Heart left ventricle (tissue), 13 donors: ENCODE results near the gene TTC39C.

Experiments used
- POLR2A ChIP-seq, 2 donors: fragments of 450-650 bp; IDR thresholded peaks; one replicate each; pipeline ENCODE4 v1.6.1; 2017; ENCODE audit warnings: antibody characterized with exemption in 2 of 2, mild to moderate bottlenecking in 2 of 2, moderate library complexity in 2 of 2
- TF ChIP-seq, protein P1 (sequence below), 12 donors: fragments of 200-600 bp; sonication (generic) in 4 of 12; IDR thresholded peaks; one replicate each; pipeline versions ENCODE4 v1.5.0 to v1.8.0; 2018 to 2022; ENCODE audit warnings: antibody characterized with exemption in 12 of 12, mild to moderate bottlenecking in 5 of 12
- donor health status: ischemic (EF 13 %, LVEDD 7.1; RV severe dilation, severe dysfunction).
- donor health status: DM: no; HTN: yes; CAD: no.
- donor health status: DM: no; HTN: no; CAD: no.
- donor health status: ischemic (EF 25% LVEDD 6.9; RV normal size, moderate dysfunction).
- donor health status: ischemic (EF 25% LVEDD 5.7; RV mildly dilated, moderate dysfunction).
- donor health status: ischemic (EF 35%, LVEDD 5.7; RV mildly dilated, moderate dysfunction).
- donor health status: nonischemic (EF 11% LVEDD 7.7; RV severe dilation, severe dysfunction).
- donor health status: DM: yes; HTN: yes; CAD: no.
- donor health status: PGD.
- donor health status: ischemic (EF 29% LVEDD 5.4; RV normal size, mild dysfunction).
- donor health status: nonischemic (EF 23%, LVEDD 6.1; RV moderate dilation, normal function).

DNA sequence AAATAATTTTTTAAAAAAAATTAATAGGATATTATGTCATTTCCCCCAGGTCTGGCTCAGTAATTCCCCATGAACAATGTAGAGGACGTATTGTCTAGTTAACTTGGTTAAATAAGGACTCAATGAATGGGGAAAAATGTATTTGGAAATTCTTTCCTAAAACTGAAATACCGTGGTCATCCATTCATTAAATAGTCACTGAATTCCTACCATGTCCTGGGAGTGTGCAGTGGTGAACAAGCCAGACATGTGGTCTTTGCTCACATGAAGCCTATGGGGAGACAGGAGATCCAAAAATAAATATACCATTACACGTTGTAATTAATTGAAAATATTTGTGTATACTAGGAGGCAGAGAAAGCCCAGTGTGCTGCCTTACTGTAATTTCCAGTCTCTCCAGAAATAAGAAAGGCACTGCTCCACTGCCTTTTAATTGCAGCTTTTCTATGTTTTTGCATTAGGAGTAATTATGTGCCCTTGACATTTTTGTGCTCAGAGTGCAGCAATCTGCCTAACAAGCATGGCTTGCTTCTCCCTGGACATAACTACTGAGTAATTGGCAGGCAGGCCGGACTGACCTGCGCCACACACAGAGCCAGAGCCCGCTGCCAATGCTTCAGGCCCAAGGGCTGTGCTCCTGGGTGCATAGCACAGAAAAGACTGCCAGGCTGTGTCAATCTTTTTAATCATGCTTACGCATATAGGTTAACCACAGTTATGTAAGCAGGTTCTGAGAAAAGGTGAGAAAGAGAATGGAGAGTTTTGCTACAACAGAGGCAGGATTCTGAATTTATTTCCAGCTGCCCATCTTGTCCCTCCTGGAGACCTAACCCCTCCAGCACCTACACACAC is 22.2 kb upstream of the TTC39C start:
- TF ChIP-seq, protein P1, sequence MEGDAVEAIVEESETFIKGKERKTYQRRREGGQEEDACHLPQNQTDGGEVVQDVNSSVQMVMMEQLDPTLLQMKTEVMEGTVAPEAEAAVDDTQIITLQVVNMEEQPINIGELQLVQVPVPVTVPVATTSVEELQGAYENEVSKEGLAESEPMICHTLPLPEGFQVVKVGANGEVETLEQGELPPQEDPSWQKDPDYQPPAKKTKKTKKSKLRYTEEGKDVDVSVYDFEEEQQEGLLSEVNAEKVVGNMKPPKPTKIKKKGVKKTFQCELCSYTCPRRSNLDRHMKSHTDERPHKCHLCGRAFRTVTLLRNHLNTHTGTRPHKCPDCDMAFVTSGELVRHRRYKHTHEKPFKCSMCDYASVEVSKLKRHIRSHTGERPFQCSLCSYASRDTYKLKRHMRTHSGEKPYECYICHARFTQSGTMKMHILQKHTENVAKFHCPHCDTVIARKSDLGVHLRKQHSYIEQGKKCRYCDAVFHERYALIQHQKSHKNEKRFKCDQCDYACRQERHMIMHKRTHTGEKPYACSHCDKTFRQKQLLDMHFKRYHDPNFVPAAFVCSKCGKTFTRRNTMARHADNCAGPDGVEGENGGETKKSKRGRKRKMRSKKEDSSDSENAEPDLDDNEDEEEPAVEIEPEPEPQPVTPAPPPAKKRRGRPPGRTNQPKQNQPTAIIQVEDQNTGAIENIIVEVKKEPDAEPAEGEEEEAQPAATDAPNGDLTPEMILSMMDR (IDR thresholded peaks at IDR 0.05) = no peak
- no peak for TF ChIP-seq POLR2A (IDR thresholded peaks at IDR 0.05)
